ENCODE measurements around the gene COQ2. TPM values are rescaled to one million over a fixed set of nuclear protein-coding genes. Genes with fewer than 3 reads are reported as not detected.

Gene COQ2
- total RNA-seq, 1 experiment from 2014 or later = 24.2 TPM

- Mint-ChIP-seq H3K27me3 (ENCODE audit: insufficient read depth, unreplicated experiment) (no peaks in the 10 kb centered on the region), H3K36me3 (ENCODE audit: insufficient read depth, unreplicated experiment) (no peaks in the 10 kb centered on the region), H3K4me3 (ENCODE audit: unreplicated experiment) (no peak overlapping the region), H3K9me3 (ENCODE audit: unreplicated experiment) (no peaks in the 10 kb centered on the region), H3K4me1 (ENCODE audit: low read depth, unreplicated experiment) (no peaks in the 10 kb centered on the region), H3K27ac (ENCODE audit: unreplicated experiment) (no peak overlapping the region)
- Histone ChIP-seq H3K27me3 (replicated peaks; ENCODE audit: control insufficient read depth, insufficient read depth, low read length) (no peaks in the 10 kb centered on the region), H3K4me1 (no peaks in the 10 kb centered on the region), H3K36me3 (ENCODE audit: control insufficient read depth, insufficient read depth, low read length) (no peaks in the 10 kb centered on the region), H3K4me3 (ENCODE audit: low read depth, low read length) (no peak overlapping the region), H3K9me3 (no peaks in the 10 kb centered on the region)
- no peak for TF ChIP-seq CTCF (IDR thresholded peaks at IDR 0.05; ENCODE audit: insufficient read depth in 1 of 2, low read depth in 1 of 2, low read length in 1 of 2, severe bottlenecking in 1 of 2, unreplicated experiment in 1 of 2)
- DNase-seq = no peak
- ChIA-PET POLR2A (no interaction called here), CTCF (no interaction called here)
- intact Hi-C loops (cut with micrococcal nuclease; ENCODE audit: unreplicated experiment) = no loop called here
- no TSS peak for BruUV-seq (replicated peaks)
These were observed 43.5 kb downstream of the COQ2 start for GRCh38 chr4:83241132-83241531.

- intact Hi-C loops (cut with micrococcal nuclease; ENCODE audit: unreplicated experiment) = no loop called here
- BruUV-seq (replicated peaks) = no TSS peak
- no peaks in the 10 kb centered on the region for H3K9me3 ChIP-seq
- Mint-ChIP-seq H3K4me3 (ENCODE audit: unreplicated experiment) (no peak overlapping the region), H3K27me3 (ENCODE audit: insufficient read depth, unreplicated experiment) (no peaks in the 10 kb centered on the region), H3K27ac (ENCODE audit: unreplicated experiment) (no peak overlapping the region), H3K4me1 (ENCODE audit: low read depth, unreplicated experiment) (peaks cover 6% of the 10 kb centered on the region), H3K36me3 (ENCODE audit: insufficient read depth, unreplicated experiment) (no peaks in the 10 kb centered on the region), H3K9me3 (ENCODE audit: unreplicated experiment) (no peaks in the 10 kb centered on the region)
- no peak overlapping the region for H3K4me3 ChIP-seq (ENCODE audit: low read depth, low read length)
- H3K27me3 ChIP-seq (replicated peaks; ENCODE audit: control insufficient read depth, insufficient read depth, low read length) = no peaks in the 10 kb centered on the region
- H3K4me1 ChIP-seq = no peaks in the 10 kb centered on the region
- H3K36me3 ChIP-seq (ENCODE audit: control insufficient read depth, insufficient read depth, low read length) = no peaks in the 10 kb centered on the region
- DNase-seq = no peak
- ChIA-PET POLR2A (no interaction called here), CTCF (no interaction called here)
- TF ChIP-seq CTCF (IDR thresholded peaks at IDR 0.05; ENCODE audit: insufficient read depth in 1 of 2, low read depth in 1 of 2, low read length in 1 of 2, severe bottlenecking in 1 of 2, unreplicated experiment in 1 of 2) = no peak
These were observed 44.2 kb downstream of the COQ2 start for GRCh38 chr4:83240379-83240875.

GRCh38 chr4:83238393-83239248 is 46.0 kb downstream of the COQ2 start:
- BruUV-seq (replicated peaks) = no TSS peak
- intact Hi-C loops (cut with micrococcal nuclease; ENCODE audit: unreplicated experiment) = no loop called here
- Mint-ChIP-seq H3K9me3 (ENCODE audit: unreplicated experiment) (no peaks in the 10 kb centered on the region), H3K36me3 (ENCODE audit: insufficient read depth, unreplicated experiment) (no peaks in the 10 kb centered on the region), H3K27me3 (ENCODE audit: insufficient read depth, unreplicated experiment) (no peaks in the 10 kb centered on the region), H3K4me3 (ENCODE audit: unreplicated experiment) (no peak overlapping the region), H3K4me1 (ENCODE audit: low read depth, unreplicated experiment) (peaks cover 7% of the 10 kb centered on the region), H3K27ac (ENCODE audit: unreplicated experiment) (no peak overlapping the region)
- TF ChIP-seq CTCF (IDR thresholded peaks at IDR 0.05; ENCODE audit: insufficient read depth in 1 of 2, low read depth in 1 of 2, low read length in 1 of 2, severe bottlenecking in 1 of 2, unreplicated experiment in 1 of 2) = no peak
- H3K4me1 ChIP-seq = peaks cover 5% of the 10 kb centered on the region; the same call in 1 of the 2 replicates
- no peak for DNase-seq
- no peaks in the 10 kb centered on the region for H3K36me3 ChIP-seq (ENCODE audit: control insufficient read depth, insufficient read depth, low read length)
- ChIA-PET CTCF (no interaction called here), POLR2A (no interaction called here)
- no peak overlapping the region for H3K4me3 ChIP-seq (ENCODE audit: low read depth, low read length)
- H3K27me3 ChIP-seq (replicated peaks; ENCODE audit: control insufficient read depth, insufficient read depth, low read length) = no peaks in the 10 kb centered on the region
- no peaks in the 10 kb centered on the region for H3K9me3 ChIP-seq
